Measurements from ENCODE around the gene CDK15.
"Not testable (repeated sequence)": the region's sequence is repeated elsewhere in the genome, so short reads cannot be mapped to it uniquely, and the experiment has no call there.

Gene CDK15

GRCh38 chr2:201831469-201831868 is 25.1 kb downstream of the CDK15 start:
- DNase-seq = no peak

- DNase-seq = no peak
Measured at GRCh38 chr2:201833781-201834180, 27.4 kb downstream of the CDK15 start.

GRCh38 chr2:201835066-201835465 is 28.7 kb downstream of the CDK15 start:
- no peak for DNase-seq

DNA sequence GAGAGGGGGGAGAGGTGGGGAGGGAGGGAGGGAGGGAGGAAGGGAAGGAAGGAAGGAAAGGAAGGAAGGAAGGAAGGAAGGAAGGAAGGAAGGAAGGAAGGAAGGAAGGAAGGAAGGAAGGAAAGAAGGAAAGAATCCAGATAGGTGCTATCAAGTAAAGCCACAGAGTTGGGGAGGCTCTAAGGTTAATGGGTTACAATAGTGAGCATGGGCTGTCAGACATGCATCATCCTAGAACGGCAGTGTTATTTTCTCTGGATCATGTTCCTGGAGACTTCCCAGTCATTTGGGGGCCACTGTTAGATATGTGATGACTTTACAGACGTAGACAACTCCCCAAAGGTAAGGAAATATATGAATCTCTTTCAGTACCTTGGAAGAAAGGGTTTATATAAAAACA is 31.1 kb downstream of the CDK15 start:
- no peak for DNase-seq

GRCh38 chr2:201837824-201838431 is 31.6 kb downstream of the CDK15 start:
- no peak for DNase-seq

GRCh38 chr2:201839727-201840126 is 33.4 kb downstream of the CDK15 start:
- no peak for DNase-seq

GRCh38 chr2:201840726-201841125 is 34.4 kb downstream of the CDK15 start:
- no peak for DNase-seq

- no peak for DNase-seq
Measured at GRCh38 chr2:201842131-201842860, 36.0 kb downstream of the CDK15 start.

DNA sequence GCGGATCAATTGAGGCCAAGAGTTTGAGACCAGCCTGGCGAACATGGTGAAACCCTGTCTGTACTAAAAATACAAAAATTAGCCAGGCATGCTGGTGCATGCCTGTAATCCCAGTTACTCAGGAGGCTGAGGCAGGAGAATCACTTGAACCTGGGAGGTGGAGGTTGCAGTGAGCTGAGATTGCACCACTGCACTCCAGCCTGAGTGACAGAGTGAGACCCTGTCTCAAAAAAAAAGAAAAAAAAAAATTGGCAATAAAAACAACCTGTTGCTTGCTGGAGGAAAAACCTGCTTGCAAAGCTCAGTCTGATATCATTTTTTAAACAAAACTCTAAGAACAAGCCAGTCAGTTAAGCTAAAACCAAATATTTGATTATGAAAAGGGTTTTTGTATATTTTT is 38.6 kb downstream of the CDK15 start:
- not testable (repeated sequence) for DNase-seq

- no peak for DNase-seq
Measured at GRCh38 chr2:201847481-201847880, 41.1 kb downstream of the CDK15 start.

DNA sequence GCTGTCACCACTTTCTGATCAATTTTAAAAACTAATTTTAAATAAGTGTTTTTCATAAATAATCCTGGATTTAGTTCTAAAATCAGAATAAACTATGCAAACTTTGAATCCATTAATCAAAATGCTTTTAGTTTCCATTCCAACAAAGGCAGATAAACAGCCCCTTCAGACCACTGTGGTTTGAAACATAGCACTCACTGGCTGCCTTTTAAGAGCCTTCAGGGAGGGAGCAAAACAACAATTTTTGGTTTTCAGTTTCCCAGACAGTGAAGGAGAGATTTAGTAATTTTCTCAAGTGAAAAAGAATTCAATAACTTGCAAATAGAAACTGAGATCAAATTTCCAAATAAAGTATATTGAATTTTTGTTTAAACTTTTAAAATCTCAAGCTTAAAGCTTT is 46.1 kb downstream of the CDK15 start:
- no peak for DNase-seq

GRCh38 chr2:201852878-201853415 is 46.6 kb downstream of the CDK15 start:
- DNase-seq = peak in 1 of 3 experiments; percentile 6

DNA sequence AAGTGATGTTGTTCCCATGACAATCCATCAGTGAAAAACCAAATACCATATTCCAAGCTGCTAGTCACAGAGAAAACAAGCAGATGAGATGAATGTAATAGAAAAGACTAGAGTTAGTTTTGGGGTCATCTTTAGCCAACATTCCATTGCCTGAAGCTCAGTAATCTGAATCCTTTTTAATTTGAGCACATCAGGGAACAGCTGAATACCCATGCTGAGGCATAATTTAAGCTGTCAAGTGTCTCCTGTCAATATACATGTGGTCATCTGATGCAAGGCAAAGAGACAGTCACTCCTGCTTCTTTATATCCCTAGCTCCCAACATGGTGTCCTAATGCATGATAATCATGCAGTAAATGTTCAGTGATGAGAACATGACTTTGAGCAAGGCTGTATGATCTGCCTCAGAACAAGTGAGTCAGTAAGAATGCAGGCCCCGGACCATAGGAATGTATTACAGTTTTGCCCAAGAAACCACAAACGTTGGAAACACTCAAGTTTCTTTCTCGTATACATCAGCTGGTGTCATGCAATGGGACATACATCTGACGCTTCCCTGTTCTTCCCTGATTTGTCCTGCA is 48.0 kb downstream of the CDK15 start:
- DNase-seq = no peak

DNA sequence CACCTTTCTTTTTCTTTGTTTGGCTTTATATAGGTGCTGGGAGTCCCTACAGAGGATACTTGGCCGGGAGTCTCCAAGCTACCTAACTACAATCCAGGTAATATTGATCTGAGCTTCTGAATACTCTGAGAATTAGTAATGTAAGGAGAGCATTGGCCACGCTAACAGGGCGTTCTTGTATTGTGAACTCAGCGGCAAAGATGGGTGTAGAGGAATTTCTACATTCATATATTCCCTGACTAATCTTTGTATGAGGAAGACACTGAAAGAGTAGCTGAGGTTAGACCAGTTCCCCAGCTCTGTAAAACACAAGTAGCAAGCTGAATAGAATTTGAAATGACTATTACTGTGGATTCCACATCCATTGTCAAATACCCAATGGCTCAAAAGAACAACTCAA is 48.5 kb downstream of the CDK15 start:
- no peak for DNase-seq

GRCh38 chr2:201855356-201855755 is 49.0 kb downstream of the CDK15 start:
- no peak for DNase-seq

- DNase-seq = no peak
Measured at GRCh38 chr2:201857326-201857725, 51.0 kb downstream of the CDK15 start.

GRCh38 chr2:201858281-201859184 is 52.2 kb downstream of the CDK15 start:
- peak in 2 of 3 experiments; percentile 65 to 83 for DNase-seq

DNA sequence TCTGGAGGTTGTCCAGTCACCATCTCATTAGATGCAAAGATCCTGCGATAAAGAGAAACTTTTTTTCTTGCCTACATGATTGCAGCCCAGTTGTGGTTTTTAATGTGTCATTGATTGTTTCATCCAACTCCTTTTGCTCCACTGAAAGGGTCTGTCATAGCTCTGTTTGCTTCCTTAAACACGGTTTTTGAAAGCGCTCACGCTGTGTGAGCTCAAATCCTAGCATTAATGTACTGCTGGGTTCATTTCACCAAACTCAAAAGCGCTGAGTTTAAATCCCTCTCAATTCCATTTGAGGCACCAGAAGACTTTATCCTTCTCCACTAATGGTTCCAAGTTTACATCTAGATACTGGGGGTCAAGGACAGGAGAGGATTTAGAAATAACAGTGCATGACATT is 53.6 kb downstream of the CDK15 start:
- no peak for DNase-seq

- peak; percentile 44 to 82 (median 59) for DNase-seq
Measured at GRCh38 chr2:201860636-201861066, 54.3 kb downstream of the CDK15 start.

- no peak for DNase-seq
Measured at GRCh38 chr2:201862843-201863242, 56.5 kb downstream of the CDK15 start.

- no peak for DNase-seq
Measured at GRCh38 chr2:201866643-201867473, 60.5 kb downstream of the CDK15 start.

GRCh38 chr2:201871471-201871870 is 65.1 kb downstream of the CDK15 start:
- no peak for DNase-seq

Data from NCI-H1417 (cell line).